NCI-H526 (cell line): Measurements from ENCODE around the gene TFRC.
"Not testable (repeated sequence)": the region's sequence is repeated elsewhere in the genome, so short reads cannot be mapped to it uniquely, and the experiment has no call there.

Source experiments
- DNase-seq, 2 experiments: peaks; one replicate each; lab custom pipeline; 2025; lab: John Stamatoyannopoulos, UW

Gene TFRC

GRCh38 chr3:196081002-196081833 is 672 bp downstream of the TFRC start:
- peak; percentile 40 to 77 for DNase-seq

- peak in 1 of 2 experiments; percentile 30 for DNase-seq
These were observed 1.6 kb downstream of the TFRC start for GRCh38 chr3:196080101-196080846.

GRCh38 chr3:196079682-196080081 is 2.2 kb downstream of the TFRC start:
- no peak for DNase-seq

- no peak for DNase-seq
These were observed 6.9 kb downstream of the TFRC start for GRCh38 chr3:196075013-196075412.

GRCh38 chr3:196073255-196073753 is 8.6 kb downstream of the TFRC start:
- DNase-seq: peak; percentile 41 to 82

- DNase-seq: no peak
These were observed 9.6 kb downstream of the TFRC start for GRCh38 chr3:196072313-196072712.

- not testable (repeated sequence) for DNase-seq
These were observed 13.1 kb downstream of the TFRC start for GRCh38 chr3:196068812-196069211.

GRCh38 chr3:196067439-196067838 is 14.5 kb downstream of the TFRC start:
- no peak for DNase-seq

GRCh38 chr3:196063971-196064370 is 17.9 kb downstream of the TFRC start:
- DNase-seq: no peak

- DNase-seq: no peak
These were observed 18.4 kb downstream of the TFRC start for GRCh38 chr3:196063456-196063855.

GRCh38 chr3:196063049-196063448 is 18.8 kb downstream of the TFRC start:
- no peak for DNase-seq

- no peak for DNase-seq
These were observed 21.1 kb downstream of the TFRC start for GRCh38 chr3:196060834-196061233.

- DNase-seq: no peak
These were observed 24.0 kb downstream of the TFRC start for GRCh38 chr3:196057760-196058331.

GRCh38 chr3:196056371-196056770 is 25.5 kb downstream of the TFRC start:
- DNase-seq: not testable (repeated sequence)

- no peak for DNase-seq
These were observed 26.1 kb downstream of the TFRC start for GRCh38 chr3:196055683-196056270.

GRCh38 chr3:196055240-196055639 is 26.6 kb downstream of the TFRC start:
- DNase-seq: no peak

GRCh38 chr3:196054661-196055060 is 27.2 kb downstream of the TFRC start:
- no peak for DNase-seq

GRCh38 chr3:196053487-196053886 is 28.4 kb downstream of the TFRC start:
- DNase-seq: no peak

GRCh38 chr3:196051282-196052076 is 30.4 kb downstream of the TFRC start:
- DNase-seq: no peak

- DNase-seq: no peak
These were observed 31.3 kb downstream of the TFRC start for GRCh38 chr3:196050597-196050996.

GRCh38 chr3:196049653-196050052 is 32.2 kb downstream of the TFRC start:
- no peak for DNase-seq
